Stimulated activated CD4-positive, alpha-beta T cell treated with anti-CD3 and anti-CD28 coated beads, Interleukin-4, amount 100 ng/mL, for 48 hours (primary cell): Measurements from ENCODE around the gene ZNF354B.

Experiments used
- DNase-seq, 2 donors: peaks; one replicate each; pipeline ENCODE4 v3.0.0-alpha.2; 2020; ENCODE audit warnings: low read depth in 2 of 2

The ZNF354B gene

DNA sequence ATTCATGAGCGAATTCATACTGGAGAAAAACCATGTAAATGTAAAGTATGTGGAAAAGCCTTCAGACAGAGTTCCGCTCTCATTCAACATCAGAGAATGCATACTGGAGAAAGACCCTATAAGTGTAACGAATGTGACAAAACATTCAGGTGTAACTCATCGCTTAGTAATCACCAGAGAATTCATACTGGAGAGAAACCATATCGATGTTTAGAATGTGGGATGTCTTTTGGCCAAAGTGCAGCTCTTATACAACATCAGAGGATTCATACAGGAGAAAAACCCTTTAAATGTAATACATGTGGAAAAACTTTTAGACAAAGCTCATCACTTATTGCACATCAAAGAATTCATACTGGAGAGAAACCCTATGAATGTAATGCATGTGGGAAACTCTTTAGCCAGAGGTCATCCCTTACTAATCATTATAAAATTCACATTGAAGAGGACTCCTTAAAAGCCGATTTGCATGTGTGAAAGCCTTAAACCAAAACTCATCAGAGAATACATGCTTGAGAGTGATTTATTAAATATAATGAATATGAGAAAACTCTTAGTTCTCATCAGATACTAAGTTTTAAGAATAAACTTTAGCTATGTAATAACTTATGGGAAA is 24.2 kb downstream of the ZNF354B start:
- no peak for DNase-seq

DNA sequence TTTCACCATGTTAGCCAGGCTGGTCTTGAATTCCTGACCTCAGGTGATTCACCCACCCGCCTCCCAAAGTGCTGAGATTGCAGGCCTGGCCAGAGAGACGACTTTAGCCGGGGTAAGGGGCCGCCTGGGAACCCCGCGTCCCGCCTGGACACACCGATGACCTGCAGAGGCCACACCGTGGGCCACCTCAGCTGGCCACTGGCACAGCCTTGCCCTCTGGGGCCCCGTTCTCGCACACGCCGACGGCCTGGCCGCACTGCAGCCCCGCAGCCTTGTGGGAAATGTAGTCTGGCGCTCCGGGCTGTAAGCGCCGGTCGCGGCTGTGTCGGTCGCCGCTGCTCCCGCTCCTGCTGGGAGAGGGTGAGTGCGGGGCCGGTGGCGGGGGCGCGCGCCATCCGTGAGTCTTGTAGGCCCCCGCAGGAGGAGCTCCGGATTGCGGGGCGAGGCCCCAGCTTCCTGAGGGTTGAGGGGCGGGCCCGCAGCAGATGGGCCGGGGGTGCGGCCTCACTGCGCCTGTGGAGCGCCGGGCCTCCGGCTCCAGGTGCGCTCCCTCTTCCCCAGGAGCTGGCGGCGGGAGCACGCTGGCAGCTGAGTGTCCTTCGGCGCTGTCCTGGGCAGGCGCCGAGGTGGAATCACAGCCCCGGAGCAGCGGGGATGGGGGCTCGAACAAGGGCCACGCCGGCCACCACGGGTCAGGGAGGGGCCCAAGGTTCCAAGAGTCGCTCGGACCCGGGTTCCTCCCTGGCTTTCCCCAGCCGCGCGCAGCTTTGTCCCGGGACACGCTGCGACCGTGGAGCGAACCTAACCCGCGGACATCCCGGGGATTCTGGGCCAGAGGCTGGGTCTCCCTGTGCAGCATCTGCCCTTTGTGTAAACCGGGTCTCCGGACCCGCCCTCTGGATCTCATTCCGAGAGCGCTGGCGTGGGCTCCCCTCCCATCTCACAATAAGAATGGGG is 36.1 kb downstream of the ZNF354B start, which contains the start of gene ZFP2:
Gene ZFP2 (plus strand): TSS at position 299 of the 957 bp plus-strand sequence. CDS start 35,401 bp downstream, outside the sequence.
- DNase-seq, result peak in 1 of 2 donors; percentile 6

DNA sequence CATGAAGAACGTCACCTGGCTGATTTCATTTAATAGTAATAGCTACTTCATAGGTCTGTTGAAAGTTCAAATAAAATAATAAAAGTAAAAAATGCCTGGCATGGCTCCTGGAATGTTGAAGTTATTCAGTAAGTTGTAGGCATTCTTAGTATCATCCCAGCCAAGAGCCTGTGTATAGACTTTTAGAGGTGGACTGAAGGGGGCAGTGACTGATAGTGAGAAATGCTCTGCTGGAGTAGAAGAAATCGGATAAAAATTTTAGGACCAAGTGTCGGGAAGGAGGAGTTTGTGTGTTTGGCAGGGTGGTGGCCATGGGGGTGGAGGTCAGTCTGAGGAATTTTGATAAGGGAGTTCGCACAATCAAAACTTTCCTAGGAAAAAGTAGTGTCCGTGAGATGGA is 39.5 kb downstream of the ZNF354B start:
- DNase-seq, result no peak

DNA sequence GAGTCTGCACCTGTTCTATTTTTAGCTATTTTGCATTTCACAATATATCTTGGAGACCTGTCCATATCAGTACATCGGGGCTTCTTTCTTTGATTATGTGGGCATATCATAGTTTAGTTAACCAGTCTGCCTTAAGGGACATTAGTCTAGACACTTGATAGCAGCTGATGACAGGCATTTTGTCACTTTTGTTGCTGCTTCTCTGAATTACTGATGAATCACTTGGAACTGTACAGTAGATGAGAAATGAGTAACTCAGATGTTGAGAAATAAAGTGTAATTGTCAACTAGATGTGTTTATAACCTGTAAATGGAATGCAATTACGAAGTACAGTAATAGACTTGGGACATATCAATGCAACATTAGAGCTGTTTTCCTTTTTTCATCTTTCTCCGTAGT is 43.1 kb downstream of the ZNF354B start:
- no peak for DNase-seq

- DNase-seq, result no peak
Measured at GRCh38 chr5:178931846-178932760, 72.3 kb downstream of the ZNF354B start.
